Measurements from ENCODE around the gene SEC14L5. TPM values are rescaled to one million over a fixed set of nuclear protein-coding genes. Genes with fewer than 3 reads are reported as not detected.

SEC14L5 gene
- total and polyA plus RNA-seq, 2 of the 4 experiments (the other 2 are of a cell fraction), result 0.07 TPM; not detected in 1

DNA sequence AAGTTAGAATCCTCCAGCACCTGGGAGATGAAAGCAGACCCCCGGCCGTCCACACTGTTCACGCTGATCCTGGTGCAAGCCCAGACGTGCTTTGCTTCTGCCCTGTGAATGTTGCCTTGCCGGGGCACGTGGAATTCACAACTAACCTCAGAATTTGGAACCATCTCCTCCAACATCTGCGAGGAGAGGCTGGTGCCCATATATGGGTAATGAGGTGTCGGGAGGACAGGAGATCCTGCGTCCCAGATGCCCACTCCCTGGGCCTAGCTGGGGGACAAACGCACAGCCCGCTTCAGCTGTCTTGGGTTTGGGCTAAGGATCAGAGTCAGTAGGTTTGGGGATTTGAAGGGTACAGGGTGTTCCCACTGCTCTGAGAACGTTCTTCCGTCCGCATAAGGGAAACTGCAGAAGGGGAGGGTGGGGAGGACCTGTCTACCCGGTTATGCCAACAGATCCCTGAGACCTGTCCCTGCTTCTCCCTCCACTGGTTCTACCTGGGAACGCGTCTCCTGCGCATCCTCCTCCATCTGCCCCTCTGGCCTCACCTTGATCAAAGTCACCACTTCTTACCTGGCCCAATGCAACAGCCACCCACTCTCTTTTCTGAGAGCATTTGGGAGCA, 35.3 kb upstream of the SEC14L5 start:
- Histone ChIP-seq H2AK9ac (replicated peaks; ENCODE audit: low read depth, low read length, poor library complexity) (no peak overlapping the region), H3K14ac (replicated peaks; ENCODE audit: low read depth, low read length) (no peak overlapping the region), H4K20me1 (ENCODE audit: insufficient read depth, low read length) (no peaks in the 10 kb centered on the region), H3K4ac (ENCODE audit: low read depth, low read length) (no peak overlapping the region), H3K56ac (ENCODE audit: extremely low read depth, insufficient read depth, low read length) (no peak overlapping the region), H3K4me1 (ENCODE audit: control insufficient read depth, insufficient read depth, low read length) (peaks cover 2% of the 10 kb centered on the region; the same call in 1 of the 2 replicates), H4K5ac (ENCODE audit: low read depth, low read length) (no peak overlapping the region), H3K79me1 (ENCODE audit: low read depth in 1 of 2, low read length in 2 of 2) (no peaks in the 10 kb centered on the region), H4K8ac (ENCODE audit: low read depth in 2 of 2, low read length in 2 of 2) (no peak overlapping the region), H3K4me3 (ENCODE audit: insufficient read depth, low read depth, low read length) (no peak overlapping the region), H3K23ac (ENCODE audit: low read depth, low read length) (no peak overlapping the region), H3K9ac (ENCODE audit: low read depth, low read length) (no peak overlapping the region), H2BK20ac (ENCODE audit: low read depth, low read length) (no peak overlapping the region), H2BK120ac (ENCODE audit: low read depth, low read length) (no peak overlapping the region), H2AK5ac (ENCODE audit: low read depth, low read length) (no peak overlapping the region), H2AFZ (replicated peaks; ENCODE audit: low read length, poor library complexity) (no peak overlapping the region), H3K9me3 (ENCODE audit: control insufficient read depth, insufficient read depth, low read length) (peaks cover 8% of the 10 kb centered on the region), H3K27ac (ENCODE audit: insufficient read depth, low read length) (no peak overlapping the region), H3K27me3 (ENCODE audit: control insufficient read depth, insufficient read depth, low read length) (peaks cover 21% of the 10 kb centered on the region), H4K91ac (ENCODE audit: insufficient read depth, low read depth, low read length) (no peak overlapping the region), H3K9me1 (ENCODE audit: insufficient read depth, low read length) (no peaks in the 10 kb centered on the region), H2BK15ac (ENCODE audit: low read depth, low read length) (no peak overlapping the region), H2BK5ac (ENCODE audit: low read depth, low read length, poor library complexity, severe bottlenecking) (no peak overlapping the region), H3K36me3 (ENCODE audit: control insufficient read depth, insufficient read depth, low read length) (no peaks in the 10 kb centered on the region), H3K18ac (ENCODE audit: low read depth, low read length) (no peak overlapping the region), H3K4me2 (ENCODE audit: low read depth, low read length) (no peak overlapping the region)
- TF ChIP-seq, protein P1, sequence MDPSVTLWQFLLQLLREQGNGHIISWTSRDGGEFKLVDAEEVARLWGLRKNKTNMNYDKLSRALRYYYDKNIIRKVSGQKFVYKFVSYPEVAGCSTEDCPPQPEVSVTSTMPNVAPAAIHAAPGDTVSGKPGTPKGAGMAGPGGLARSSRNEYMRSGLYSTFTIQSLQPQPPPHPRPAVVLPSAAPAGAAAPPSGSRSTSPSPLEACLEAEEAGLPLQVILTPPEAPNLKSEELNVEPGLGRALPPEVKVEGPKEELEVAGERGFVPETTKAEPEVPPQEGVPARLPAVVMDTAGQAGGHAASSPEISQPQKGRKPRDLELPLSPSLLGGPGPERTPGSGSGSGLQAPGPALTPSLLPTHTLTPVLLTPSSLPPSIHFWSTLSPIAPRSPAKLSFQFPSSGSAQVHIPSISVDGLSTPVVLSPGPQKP (IDR thresholded peaks at IDR 0.05; ENCODE audit: borderline replicate concordance, low read depth, low read length), result no peak
- TF ChIP-seq CEBPB (IDR thresholded peaks at IDR 0.05; ENCODE audit: low read depth, low read length) (no peak), MAFK (IDR thresholded peaks at IDR 0.05; ENCODE audit: low read depth, low read length) (no peak), SMC3 (IDR thresholded peaks at IDR 0.05; ENCODE audit: low read depth, low read length) (no peak), RAD21 (IDR thresholded peaks at IDR 0.05; ENCODE audit: low read length) (no peak), RCOR1 (IDR thresholded peaks at IDR 0.05; ENCODE audit: insufficient replicate concordance, low read length) (no peak), NFE2L2 (IDR thresholded peaks at IDR 0.05; ENCODE audit: low read depth, low read length) (no peak)
- TF ChIP-seq, protein P2, sequence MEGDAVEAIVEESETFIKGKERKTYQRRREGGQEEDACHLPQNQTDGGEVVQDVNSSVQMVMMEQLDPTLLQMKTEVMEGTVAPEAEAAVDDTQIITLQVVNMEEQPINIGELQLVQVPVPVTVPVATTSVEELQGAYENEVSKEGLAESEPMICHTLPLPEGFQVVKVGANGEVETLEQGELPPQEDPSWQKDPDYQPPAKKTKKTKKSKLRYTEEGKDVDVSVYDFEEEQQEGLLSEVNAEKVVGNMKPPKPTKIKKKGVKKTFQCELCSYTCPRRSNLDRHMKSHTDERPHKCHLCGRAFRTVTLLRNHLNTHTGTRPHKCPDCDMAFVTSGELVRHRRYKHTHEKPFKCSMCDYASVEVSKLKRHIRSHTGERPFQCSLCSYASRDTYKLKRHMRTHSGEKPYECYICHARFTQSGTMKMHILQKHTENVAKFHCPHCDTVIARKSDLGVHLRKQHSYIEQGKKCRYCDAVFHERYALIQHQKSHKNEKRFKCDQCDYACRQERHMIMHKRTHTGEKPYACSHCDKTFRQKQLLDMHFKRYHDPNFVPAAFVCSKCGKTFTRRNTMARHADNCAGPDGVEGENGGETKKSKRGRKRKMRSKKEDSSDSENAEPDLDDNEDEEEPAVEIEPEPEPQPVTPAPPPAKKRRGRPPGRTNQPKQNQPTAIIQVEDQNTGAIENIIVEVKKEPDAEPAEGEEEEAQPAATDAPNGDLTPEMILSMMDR (conservative IDR thresholded peaks at IDR 0.05; ENCODE audit: low read depth, low read length), result no peak
- TF ChIP-seq, protein P3, sequence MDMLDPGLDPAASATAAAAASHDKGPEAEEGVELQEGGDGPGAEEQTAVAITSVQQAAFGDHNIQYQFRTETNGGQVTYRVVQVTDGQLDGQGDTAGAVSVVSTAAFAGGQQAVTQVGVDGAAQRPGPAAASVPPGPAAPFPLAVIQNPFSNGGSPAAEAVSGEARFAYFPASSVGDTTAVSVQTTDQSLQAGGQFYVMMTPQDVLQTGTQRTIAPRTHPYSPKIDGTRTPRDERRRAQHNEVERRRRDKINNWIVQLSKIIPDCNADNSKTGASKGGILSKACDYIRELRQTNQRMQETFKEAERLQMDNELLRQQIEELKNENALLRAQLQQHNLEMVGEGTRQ (IDR thresholded peaks at IDR 0.05; ENCODE audit: low read depth, low read length), result no peak
- dilution Hi-C loops (cut with HindIII; ENCODE audit: low sequenced_read_pairs, unreplicated experiment), result no loop called here
- ChIA-PET CTCF (no interaction called here), POLR2A (ENCODE audit: unreplicated experiment) (no interaction called here)
- BruUV-seq (replicated peaks), result no TSS peak
- DNase-seq, result no peak
- WGBS, 2 experiments (ENCODE audit: extremely low coverage in 2 of 2, insufficient read length in 1 of 2), result 64% methylated on average over 3 of the region's 18 CpGs; no CpG with 5 or more reads in 1 of the 2 experiments
- in situ Hi-C loops (cut with MboI; ENCODE audit: low sequenced_read_pairs), result no loop called here
- no peak for ATAC-seq (ENCODE audit: low read depth)
- intact Hi-C loops (cut with micrococcal nuclease), result no loop called here
